Measurements from ENCODE around the gene RPS21.

RPS21 gene

DNA sequence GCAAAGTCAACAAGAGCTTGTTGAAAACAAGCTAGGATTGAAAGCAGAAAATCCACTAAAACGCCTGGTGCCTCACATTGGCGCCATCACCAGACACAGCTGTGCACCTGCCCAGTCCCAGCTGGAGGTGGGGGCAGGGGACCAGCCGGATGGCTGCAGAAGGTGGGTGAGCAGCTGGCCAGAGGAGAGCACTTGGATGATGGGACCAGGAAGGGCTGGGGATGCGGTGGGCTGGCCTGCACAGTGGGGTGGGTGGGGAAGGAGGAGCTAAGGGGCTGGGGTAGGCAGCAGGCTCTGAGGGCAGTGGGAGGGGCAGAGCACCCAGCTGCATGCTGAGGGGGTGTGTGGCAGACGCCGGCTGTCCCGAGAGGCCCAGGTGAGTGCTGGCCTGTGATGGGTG lies 13.1 kb downstream of the RPS21 start:
- DNase-seq, result no peak

DNA sequence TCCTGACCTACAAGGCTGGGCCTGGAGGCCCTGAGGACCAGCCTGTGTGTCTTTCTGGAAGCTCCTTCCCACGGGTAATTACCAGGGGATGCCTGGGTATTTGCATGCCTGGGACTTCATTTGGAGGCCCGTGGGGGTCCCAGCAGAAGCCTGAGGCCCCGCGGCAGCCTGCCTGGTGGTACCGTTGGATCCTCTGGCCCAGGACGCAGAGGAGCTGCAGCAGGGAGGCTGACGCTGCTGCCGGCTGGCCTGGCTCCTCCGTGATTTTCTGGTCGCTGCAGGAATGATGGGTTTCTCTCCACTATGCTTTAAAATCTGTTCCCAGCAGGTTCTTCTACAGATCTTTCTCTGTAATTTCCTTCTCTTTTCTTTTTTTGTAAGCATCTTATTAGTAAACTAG lies 13.6 kb downstream of the RPS21 start:
- no peak for DNase-seq

DNA sequence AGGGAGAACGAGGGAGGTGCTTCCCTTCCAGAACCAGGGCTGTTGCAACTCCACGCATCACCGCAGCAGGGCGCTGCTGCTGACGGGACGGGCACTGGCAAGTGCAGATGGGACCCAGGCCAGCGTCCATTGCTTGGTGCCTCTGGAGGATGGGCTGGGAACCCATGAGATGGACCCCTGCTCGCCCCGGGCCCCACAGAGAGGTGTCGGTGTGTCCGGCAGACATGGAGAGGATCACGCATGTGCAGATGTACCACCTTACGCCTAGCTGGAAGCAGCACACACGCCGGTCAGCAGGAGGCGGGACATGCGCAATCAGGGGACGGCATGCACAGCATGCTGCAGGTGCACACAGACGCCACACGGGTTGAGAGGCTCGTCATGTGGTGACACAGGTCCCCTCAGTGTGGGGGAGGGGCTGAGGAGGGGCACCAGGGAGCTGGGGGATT lies 14.5 kb downstream of the RPS21 start:
- DNase-seq, result no peak

DNA sequence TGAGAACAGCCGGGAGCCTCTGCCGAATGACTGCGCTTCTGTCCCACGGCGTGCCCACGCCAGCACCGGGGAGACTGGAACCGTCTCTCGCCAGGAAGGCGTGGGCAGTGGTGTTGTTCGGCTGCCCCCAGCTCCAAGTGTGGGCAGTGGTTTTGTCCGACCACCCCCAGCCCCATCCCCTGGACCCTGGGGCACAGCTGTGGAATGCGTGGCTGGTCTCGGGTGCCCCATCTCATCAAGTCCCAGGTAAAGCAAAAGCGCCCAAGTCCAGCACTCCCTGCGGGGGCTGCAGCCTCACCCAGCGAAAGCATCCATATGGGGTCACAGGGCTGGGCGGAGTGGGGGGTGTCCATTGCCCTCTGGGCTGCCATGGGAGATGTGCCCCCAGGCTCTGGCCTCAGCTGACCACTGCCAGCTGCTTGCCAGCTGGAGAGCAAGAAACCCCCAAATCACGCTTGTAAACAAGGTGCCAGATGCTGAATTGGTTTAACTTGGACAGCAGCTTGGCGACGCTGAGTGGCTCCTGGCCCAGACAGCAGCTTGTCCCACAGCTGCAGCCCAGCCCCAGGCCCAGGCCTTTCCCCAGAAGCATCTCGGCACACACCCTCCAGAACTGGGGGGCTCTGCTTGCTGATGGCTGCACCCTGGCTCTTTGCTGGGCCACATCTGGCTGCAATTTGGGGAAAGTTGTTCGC lies 15.7 kb downstream of the RPS21 start:
- DNase-seq, result no peak

DNA sequence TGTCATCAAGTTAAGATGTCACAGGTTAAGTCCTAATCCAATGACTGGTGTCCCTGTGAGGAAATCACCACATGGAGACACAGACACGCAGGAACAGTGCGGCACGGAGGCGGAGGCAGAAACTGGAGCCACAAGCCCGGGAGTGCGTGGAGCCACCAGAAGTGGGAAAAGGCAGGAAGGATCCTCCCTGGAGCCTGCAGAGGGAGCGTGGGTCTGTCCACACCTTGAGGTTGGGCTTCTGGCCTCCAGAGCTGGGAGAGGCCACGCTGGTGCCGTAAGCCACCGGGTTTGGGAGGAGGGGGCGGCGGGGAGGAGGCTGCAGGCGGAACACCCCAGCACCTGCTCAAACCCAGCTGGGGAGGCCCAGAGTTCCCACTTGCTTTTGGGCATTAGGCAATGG lies 16.4 kb downstream of the RPS21 start:
- no peak for DNase-seq

DNA sequence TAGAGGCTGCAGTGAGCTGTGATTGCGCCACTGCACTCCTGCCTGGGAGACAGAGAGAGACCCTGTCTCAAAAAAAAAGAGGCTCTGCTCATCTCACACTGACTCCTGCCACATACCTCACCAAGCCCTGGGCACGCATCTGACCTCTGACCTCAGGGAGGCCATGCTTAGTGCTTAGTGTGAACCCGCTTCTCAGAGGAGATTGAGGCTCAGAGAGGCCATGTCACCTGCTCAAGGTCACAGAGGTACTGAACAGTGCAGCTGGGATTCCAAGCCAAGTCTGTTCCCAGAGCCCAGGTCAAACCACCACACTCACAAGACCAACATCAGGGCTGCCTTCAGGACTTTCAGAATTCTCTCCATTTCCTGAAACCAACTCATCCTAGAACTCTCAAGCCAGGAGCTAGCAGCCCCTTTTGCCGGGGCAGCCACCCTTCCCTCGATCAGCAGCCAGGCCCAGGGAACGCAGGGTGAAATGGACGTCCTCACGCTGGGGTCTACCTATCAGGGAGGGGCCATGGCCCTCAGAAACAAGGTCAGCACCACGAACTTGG lies 17.3 kb downstream of the RPS21 start:
- no peak for DNase-seq

DNA sequence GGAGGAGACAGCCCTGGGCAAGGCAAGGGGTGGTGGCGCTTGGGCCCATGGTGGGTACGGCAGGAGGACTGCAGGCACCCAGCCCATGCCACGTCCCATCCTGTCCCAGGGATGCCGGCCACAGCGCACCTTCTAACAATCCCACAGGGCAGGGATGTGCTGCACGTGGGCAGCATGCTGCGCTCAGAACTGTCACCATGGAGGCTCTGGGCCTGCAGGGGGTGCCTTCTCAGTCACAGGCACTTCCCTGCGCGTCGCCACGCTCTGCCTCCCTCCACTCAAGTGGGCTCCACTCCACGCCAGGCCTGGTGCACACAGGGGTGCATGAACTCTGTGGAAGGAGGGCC lies 17.8 kb downstream of the RPS21 start:
- DNase-seq, result no peak

DNA sequence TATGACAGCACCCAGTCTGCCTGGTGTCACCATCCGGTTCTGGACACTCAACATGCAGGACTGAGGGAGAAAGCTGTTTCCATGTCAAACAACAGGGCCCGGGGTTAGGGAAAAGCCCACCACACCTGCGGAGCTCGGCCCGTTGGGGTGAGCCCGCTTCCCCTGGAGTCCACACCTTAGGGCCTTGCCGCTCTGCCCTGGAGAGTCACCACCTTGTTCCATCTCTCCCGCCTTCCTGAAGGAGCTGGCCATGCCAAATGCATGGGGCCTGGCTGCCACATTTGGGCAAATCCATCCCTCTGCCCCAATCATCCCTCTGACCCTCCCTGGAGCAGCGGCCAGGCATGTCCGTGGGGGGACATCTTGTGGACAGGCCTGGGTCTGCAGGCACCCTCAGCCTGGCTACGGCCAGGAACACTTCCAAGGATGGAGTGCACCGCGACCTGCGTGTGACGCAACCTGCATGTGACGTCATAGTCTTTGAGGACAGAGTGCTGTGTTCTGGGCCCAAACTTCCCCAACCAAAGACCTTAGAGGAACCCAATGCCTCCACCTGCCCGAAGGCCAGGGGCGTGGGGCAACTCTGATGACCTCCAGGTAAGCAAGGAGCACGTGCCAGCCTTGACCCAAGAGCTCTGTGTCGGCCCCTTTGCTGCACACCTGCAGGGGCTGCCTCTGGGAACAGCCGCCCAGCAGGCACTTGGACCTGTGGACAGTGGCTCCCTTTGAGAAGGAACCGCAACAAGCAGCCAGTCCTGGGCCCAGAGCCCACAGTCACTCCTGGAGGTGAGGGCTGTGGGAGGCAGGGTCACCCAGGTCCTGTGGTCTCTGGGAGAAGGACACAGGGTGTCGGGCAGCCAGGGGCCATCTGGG lies 18.4 kb downstream of the RPS21 start:
- DNase-seq, result no peak

DNA sequence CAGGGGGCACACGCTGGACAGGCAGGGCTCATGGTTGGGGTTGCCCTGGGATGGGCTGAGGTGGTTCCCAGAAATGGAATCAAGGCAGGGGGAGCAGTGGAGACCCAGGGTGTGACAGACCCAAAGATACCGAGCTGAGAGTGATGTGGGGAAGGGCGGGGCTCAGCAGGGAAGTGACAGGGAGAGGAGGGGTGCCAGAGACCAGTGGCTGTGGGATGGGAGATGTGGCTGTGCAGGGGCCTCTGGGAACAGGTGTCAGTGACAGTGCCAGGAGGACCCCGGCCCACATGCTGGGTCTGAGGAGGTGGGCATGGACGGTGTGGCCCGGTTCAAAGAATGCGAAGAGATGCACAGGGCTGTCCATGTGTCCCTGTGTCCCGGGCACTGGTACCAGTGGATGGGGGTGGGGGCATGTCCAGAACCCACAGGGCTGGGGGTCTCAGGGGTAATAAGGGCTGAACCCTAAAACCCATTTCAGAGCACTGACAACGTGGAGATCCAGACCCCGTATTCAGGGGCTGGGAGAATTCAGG lies 19.1 kb downstream of the RPS21 start:
- DNase-seq, result no peak

DNA sequence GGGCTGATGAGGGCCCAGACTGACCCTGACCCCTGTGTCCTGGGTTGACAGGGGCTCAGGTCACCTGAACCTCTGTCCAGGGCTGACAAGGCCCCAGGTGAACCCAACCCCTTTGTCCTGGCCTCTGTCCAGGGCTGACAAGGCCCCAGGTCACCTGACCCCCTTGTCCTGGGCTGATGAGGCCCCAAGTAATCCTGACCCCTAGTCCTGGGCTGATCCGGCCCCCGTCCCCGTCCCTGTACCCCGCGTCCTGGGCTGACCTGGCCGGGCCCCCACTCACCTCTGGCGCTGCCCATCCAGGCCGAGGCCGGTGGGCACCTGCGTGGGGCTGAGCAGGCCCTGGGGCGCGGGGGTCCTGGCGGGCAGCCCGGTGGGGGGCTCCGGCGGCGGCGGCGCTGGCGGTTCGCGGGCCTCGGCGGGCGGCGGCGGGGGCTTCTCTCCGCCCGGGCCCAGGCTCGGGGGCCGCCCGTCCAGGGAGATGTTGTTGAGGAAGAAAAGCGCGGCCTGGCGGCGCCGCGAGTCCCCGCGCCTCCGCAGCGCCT lies 19.8 kb downstream of the RPS21 start:
- DNase-seq, result no peak

DNA sequence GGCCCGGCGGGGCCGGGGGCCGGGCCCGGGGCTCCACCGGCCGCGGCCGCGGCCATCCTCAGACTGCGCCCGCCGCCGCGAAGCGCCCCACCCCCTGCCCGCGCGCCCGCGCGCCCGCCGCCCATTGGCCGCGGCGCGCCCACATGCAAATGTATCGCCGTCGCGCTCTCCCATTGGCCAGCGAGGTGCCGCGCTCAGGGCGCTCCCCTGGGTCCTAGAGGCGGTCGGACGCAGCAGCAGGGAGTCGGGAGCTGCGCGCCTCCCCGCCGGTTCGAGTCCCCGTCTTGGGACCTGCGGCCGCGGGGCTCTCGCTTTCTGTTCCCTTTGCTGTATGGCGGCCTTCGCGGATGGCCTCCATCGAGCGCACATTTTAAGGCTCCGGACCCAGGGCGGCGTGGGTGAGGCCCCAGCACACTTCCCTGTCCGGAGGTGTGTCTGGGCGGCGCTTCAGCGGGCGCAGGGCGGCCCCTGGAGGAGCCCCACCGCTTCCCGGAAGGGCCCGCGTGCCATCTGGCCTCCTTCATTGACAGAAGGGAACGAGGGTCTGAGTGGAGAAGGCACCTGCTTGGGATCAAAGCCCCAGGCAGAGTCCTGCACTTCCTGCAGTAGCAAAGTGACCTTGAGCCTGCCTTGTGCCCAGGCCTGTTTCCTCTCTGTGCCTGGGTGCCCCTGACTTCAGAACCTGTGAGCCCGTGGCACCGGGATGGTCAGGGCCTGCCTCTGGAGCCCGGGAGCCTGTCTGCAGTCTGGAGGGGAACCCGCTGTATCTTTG lies 20.5 kb downstream of the RPS21 start, which contains the start of gene CABLES2:
Gene CABLES2, minus strand, starts transcription at position 65 of the 772 bp plus-strand sequence. Its CDS starts 9 bp downstream, at position 56.
- DNase-seq, result peak; percentile 59

DNA sequence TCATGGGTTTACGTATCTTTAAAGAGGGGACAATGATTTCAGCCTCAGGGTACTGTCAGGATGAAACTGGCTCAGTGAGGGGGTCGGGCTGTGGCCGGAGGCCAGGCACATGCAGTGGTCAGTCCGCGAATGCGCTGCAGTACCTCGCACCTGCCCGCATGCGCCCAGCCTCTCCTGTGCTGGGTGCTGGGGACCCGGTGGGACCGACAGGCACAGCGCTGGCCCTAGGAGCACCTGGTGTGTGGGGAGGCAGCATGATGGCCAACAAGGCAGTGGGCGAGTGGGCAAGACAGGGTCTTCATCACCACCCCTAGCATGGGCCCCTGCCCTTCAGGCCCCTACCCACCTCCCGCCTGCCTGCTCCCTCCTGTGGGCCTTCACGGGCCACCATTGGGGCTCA lies 21.2 kb downstream of the RPS21 start:
- DNase-seq, result no peak

DNA sequence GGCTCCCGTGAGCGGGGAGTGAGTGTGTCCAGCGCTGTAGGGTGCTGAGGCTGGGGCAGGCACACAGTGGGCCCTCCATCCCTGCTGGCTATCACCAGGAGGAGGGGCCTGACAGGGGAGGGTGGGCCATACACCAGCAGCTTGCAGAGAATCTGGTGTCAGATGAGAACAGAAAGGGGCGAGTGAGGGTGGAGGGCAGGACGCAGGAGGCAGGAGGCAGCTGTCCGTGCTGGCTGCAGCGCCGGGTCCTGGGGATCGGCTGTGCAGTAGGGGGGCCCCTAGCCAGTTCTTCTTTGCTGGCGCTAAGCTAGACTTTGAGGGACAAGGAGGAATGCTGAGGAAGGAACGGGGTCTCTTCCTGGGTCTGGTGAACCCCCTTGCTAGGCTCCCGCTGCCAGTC lies 21.7 kb downstream of the RPS21 start:
- DNase-seq, result no peak

DNA sequence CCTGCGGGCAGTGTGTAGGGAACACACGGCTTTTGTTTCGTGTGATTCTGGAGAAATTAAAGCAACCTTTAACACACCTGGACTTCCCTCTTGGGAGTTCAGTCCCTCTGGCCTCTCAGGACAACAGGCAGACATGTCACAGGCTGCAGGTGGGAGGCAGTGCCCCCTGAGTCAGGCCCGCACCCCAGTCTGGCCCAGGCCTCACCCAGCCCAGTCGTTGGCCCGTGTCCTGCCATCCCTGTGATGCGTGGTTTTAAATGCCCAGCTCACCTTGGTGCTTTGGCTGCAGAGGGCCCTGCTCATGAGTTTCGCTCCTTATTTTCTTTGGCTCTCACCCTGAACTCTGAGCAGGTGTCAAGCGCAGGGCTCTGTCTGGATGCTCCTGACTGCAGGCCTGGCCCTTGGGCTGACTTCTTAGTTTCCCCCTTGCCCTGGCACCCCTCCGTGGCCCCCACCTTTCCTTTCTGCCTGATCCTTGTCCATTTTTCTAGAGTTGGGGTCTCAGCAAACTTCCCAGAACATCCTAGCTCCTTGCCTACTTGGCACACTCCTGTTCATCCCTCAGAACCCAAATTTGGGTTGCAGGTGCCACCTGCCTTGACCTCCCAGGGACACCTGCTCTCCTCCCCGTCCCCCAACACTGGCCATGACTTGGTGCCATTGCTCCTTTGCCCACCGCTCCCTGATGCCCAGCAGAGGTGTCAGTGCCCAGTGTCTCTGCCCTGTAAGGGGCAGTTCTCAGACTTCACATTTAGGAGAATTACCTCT lies 22.4 kb downstream of the RPS21 start:
- DNase-seq, result no peak

DNA sequence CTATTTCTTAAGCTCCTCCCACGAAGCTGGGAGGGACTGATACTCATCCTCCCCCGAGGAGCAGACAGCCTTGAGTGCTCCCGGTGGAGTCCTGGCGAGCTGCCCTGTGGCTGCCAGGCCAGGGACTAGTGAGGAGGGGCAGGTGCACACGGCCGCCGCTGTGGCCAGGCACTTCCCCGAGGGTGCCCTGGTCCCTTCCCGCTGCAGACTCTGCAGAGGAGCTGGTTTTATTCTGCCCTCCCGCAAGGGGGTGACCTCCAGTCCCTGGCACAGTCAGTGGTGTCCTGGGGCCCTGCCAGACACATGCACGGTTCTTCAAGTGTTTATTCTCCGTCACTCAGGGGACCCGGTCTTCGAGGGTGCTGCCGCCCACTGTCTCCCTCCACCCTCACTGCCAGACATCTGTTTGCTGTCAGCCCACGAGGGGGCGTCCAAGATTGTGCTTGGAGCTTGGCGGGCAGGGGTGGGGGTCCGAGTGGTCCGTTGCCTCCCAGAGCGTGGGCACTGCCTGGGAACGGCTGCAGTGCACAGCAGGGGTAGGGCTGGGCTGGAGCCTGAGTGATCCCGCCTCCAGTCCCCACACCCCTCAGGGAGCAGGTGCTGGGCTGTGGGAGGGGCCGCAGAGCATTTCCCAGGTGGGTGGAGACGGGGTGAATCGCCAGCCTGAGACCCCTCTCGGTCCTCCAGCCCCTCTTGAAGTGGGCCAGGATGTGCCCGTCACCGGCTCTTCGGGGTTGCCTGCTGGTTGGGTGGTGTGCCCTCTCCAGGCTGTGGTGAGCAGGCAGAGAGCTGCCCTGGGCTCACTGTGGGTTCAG lies 23.2 kb downstream of the RPS21 start:
- DNase-seq, result peak; percentile 20

DNA sequence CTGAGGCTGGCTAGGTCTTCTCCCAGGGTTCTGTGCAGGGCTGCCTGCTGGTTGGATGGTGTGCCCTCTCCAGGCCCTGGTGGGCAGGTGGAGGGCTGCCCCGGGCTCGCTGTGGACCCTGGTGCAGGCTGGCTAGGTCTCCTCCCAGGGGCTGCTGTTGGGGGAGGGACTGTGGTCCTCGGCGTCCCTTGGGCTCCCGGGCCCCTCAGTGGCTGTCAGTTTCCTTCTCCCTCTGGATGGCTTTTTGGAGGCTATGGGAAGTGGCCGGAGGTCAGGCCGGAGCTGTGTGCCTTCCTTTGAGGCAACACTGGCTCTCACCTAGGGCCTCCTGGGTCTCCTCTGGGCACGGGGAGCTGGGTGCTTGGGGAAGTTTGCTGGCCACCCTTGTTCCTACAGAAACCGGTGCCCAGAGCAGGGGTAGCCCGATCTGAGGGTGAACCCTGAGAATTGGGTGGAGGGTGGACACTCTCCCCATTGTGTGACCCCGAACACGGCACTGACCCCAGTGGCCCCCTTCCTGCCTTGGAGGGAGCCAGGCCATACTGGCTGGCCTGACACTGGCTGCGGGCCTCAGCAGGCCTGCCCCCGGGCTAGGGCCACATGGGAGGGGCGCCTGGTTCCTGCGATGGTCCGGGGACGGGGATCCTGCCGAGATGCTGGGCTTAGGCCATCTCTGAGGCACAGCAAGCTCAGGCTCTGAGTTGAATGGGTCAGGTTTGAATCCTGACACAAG lies 24.0 kb downstream of the RPS21 start:
- no peak for DNase-seq

DNA sequence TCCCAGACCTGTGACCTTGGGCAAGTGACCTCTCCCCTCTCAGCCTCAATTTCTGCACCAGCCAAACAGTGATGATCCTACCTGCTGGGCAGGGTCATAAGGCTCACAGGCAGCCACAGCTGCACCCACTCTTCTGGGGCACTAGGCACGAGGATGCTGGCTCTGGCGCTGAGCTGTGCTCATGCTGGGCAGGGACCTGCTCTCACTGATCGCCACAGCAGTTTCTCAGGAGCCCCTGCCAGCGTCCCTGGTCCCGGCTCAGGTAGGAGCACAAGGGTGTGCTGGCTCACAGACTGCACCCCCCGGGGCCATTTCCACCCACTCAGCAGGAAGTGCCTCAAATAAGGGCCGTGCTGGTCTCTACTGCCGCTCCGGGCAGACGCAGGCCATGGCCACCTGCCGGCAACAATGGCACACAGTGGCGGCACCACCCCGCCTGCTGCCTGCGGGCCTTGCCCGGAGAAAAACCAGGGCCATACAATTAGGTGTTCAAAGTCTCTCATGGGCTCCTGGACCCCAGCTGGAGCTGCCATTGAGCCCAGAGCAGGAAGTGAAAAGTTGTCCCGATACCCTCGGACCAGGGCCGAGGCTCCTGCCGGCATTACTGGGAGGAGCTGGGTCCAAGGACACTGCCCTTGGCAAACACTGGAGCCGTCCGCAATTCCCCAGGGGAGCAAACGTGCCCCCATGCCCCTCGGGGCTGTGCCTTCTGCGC lies 24.7 kb downstream of the RPS21 start:
- no peak for DNase-seq

DNA sequence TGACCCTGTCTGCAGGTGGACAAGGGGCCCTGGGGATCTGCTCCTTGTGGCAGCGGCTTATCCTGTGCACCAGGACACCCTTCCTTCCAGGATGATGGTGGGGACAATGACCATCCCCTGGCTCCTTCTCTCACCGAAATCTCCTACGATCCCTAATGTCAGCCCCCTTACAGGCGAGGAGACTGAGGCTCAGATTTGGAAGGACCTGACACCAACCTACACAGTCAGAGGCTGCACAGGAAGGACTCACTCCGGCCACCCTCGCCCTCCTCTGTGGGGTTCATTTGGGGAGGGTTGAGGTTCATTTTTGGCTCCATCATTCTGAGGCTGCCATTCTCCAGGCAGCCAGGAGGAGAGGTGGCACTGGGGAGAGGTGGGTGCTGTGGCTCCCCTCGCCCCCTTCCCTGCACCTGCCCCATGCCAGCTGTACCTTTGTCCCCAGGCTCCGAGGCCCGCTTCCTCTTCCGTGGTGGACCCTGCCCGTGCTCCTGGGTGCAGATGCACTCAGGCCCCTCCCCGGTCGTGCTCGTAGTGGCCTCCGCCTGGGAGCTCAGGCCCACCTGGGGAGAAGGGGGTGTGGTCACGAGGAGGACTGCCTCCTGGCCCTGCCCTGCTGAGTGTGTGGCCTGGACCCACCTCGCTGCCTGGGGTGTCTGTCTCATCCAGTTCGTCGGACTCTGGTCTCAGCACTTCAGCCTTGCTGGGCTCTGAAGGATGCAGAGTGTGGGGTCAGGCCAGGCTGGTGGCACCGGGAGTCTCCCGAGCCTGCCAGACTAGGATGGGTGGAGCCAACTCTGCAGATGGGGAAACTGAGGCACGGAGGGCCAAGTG lies 25.5 kb downstream of the RPS21 start:
- DNase-seq, result no peak
